ENCODE results near the gene MRPL12. TPM values are rescaled to one million over a fixed set of nuclear protein-coding genes. Genes with fewer than 3 reads are reported as not detected.

MRPL12 gene
- total and polyA plus RNA-seq, 2 of the 8 experiments (the other 6 are each of a cell fraction or from before 2014, with no cell fraction given): 120 to 141 TPM

DNA sequence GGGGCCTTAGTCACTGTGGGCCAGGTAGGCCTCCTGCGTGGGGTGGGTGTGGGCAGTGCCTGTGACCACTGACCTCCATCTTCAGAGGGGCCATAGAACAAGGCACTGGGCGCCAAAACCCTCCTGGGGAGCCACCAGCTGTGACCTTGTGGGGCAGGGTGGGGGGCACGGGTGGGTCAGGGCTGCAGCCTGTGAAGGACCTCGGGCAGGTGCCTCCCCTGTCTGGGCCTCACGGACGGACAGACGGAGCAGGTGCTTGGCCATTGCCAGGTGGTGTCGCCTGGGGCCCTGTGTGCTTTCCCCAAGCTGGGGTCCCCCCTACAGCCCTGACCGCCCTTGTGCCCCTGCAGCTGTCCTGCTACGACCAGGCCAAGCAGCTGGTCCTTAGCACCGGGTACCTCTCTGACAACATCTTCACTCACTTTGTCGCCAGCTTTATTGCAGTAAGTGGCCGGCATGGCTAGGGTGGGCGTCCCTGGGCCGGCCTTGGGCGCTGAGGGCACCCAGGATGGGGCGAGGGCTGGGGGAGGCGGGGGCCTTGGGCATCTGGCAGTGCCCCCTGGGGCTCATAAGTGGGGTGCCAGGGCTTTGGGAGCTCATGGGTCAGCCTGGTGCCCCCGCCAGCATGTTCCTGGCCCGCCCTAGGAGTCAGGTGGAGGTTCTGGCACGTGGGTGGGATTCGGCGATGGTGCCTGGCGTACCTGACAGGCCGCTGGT, 14.0 kb downstream of the MRPL12 start:
- POLR2A ChIA-PET (ENCODE audit: partially characterized antibody): interaction anchor here (17.2 to 25.9 kb wide), 2 partner anchors 9 to 31 kb away, joined by 348 to 436 read pairs; partner anchors contain the start of genes ARL16, HGS, MRPL12 and SLC25A10
- FAIRE-seq: no peak
- CTCF ChIA-PET (ENCODE audit: partially characterized antibody): interaction anchor here (1.6 to 2.5 kb wide), 2 partner anchors 9 to 105 kb away, joined by 4 to 13 read pairs; no protein-coding TSS in a partner anchor
- H3K4me3 ChIP-seq (ENCODE audit: extremely low read depth in 1 of 4, insufficient read depth in 2 of 4, low read depth in 3 of 4, low read length in 4 of 4): no peak overlapping the region
- no peaks in the 10 kb centered on the region for H3K27me3 ChIP-seq (replicated peaks in 1 of 4; ENCODE audit: control insufficient read depth in 3 of 4, extremely low read depth in 1 of 4, insufficient read depth in 3 of 4, low read length in 3 of 4)
- H3K4me2 ChIP-seq (ENCODE audit: insufficient read depth in 1 of 2, low read depth in 2 of 2, low read length in 2 of 2): no peak overlapping the region
- peaks cover 3 to 10% of the 10 kb centered on the region in 2 experiments for H4K20me1 ChIP-seq (replicated peaks in 1 of 2; ENCODE audit: control insufficient read depth in 1 of 2, insufficient read depth in 2 of 2, low read length in 2 of 2)
- peaks cover 0 to 16% (median 9%) of the 10 kb centered on the region in 4 experiments; a peak in 5 of 7 replicates for H3K4me1 ChIP-seq (replicated peaks in 1 of 4; ENCODE audit: control insufficient read depth in 3 of 4, insufficient read depth in 4 of 4, low read length in 3 of 4)
- no peak overlapping the region for H3K4ac ChIP-seq (replicated peaks; ENCODE audit: insufficient read length, low read depth, low read length)
- H4K91ac ChIP-seq (replicated peaks; ENCODE audit: insufficient read length, low read length): no peak overlapping the region
- H3K79me1 ChIP-seq (ENCODE audit: low read depth, low read length): peaks cover 8% of the 10 kb centered on the region; the same call in 1 of the 2 replicates
- H2AFZ ChIP-seq (ENCODE audit: low read length): no peak overlapping the region
- H2AK5ac ChIP-seq (ENCODE audit: low read depth, low read length): no peak overlapping the region
- 88% methylated on average over 18 of the region's 25 CpGs; no CpG with 5 or more reads in 1 of the 2 experiments for whole genome bisulfite sequencing, 2 experiments (ENCODE audit: extremely low coverage in 1 of 2, insufficient coverage in 1 of 2, insufficient read length in 1 of 2, insufficient replicate concordance in 2 of 2, low coverage in 1 of 2, low lambda C conversion rate in 2 of 2, missing lambda C conversion rate in 1 of 2)
- no peak overlapping the region for H4K8ac ChIP-seq (ENCODE audit: extremely low read depth, insufficient read depth, low read length)
- H4K5ac ChIP-seq (ENCODE audit: insufficient read length, low read depth, low read length): no peak overlapping the region
- no peak overlapping the region for H2BK15ac ChIP-seq (ENCODE audit: low read length)
- no peak overlapping the region for H3K14ac ChIP-seq (ENCODE audit: insufficient read length)
- H2BK12ac ChIP-seq (ENCODE audit: low read depth, low read length): no peak overlapping the region
- H3K79me2 ChIP-seq (ENCODE audit: control insufficient read depth in 1 of 2, insufficient read depth in 2 of 2, low read length in 2 of 2): peaks cover 0 to 7% of the 10 kb centered on the region in 2 experiments; a peak in 1 of 4 replicates
- no peak overlapping the region for H2BK5ac ChIP-seq (ENCODE audit: low read depth, low read length)
- H3K23ac ChIP-seq (ENCODE audit: insufficient read length): no peak overlapping the region
- no peak overlapping the region for H3K56ac ChIP-seq (replicated peaks; ENCODE audit: insufficient read length, low read depth, low read length)
- no peak overlapping the region for H3K18ac ChIP-seq (ENCODE audit: extremely low read depth, low read length)
- H3K9ac ChIP-seq (replicated peaks in 1 of 4; ENCODE audit: extremely low read depth in 1 of 4, low read depth in 3 of 4, low read length in 3 of 4): no peak overlapping the region
- H3K23me2 ChIP-seq (ENCODE audit: low read depth, low read length): peaks cover 8% of the 10 kb centered on the region; the same call in 1 of the 2 replicates
- no peak overlapping the region for H2BK20ac ChIP-seq (ENCODE audit: low read length)
- H2BK120ac ChIP-seq (replicated peaks; ENCODE audit: low read depth, low read length): no peak overlapping the region
- H3K36me3 ChIP-seq (ENCODE audit: control insufficient read depth in 2 of 4, insufficient read depth in 4 of 4, low read length in 3 of 4): peaks cover 0 to 9% (median 0%) of the 10 kb centered on the region in 4 experiments; a peak in 3 of 8 replicates
- no peak for DNase-seq (ENCODE audit: low read depth in 1 of 2, low spot score in 2 of 2)
- no peak overlapping the region for H3K27ac ChIP-seq (ENCODE audit: low read depth, low read length)
- H3K9me3 ChIP-seq (ENCODE audit: insufficient read depth in 2 of 2, low read depth in 1 of 2, low read length in 1 of 2): no peaks in the 10 kb centered on the region
- TF ChIP-seq POU5F1 (IDR thresholded peaks at IDR 0.05; ENCODE audit: low read depth, low read length) (no peak), BCL11A (IDR thresholded peaks at IDR 0.05; ENCODE audit: low read depth in 2 of 2, low read length in 2 of 2) (no peak), KDM4A (IDR thresholded peaks at IDR 0.05; ENCODE audit: low read depth, low read length, severe bottlenecking) (no peak), MAFK (IDR thresholded peaks at IDR 0.05; ENCODE audit: low read depth, low read length) (no peak), RFX5 (IDR thresholded peaks at IDR 0.05; ENCODE audit: borderline replicate concordance, low read depth, low read length) (no peak), JUN (IDR thresholded peaks at IDR 0.05; ENCODE audit: low read depth, low read length) (no peak)
- TF ChIP-seq, protein P1, sequence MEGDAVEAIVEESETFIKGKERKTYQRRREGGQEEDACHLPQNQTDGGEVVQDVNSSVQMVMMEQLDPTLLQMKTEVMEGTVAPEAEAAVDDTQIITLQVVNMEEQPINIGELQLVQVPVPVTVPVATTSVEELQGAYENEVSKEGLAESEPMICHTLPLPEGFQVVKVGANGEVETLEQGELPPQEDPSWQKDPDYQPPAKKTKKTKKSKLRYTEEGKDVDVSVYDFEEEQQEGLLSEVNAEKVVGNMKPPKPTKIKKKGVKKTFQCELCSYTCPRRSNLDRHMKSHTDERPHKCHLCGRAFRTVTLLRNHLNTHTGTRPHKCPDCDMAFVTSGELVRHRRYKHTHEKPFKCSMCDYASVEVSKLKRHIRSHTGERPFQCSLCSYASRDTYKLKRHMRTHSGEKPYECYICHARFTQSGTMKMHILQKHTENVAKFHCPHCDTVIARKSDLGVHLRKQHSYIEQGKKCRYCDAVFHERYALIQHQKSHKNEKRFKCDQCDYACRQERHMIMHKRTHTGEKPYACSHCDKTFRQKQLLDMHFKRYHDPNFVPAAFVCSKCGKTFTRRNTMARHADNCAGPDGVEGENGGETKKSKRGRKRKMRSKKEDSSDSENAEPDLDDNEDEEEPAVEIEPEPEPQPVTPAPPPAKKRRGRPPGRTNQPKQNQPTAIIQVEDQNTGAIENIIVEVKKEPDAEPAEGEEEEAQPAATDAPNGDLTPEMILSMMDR (IDR thresholded peaks at IDR 0.05; ENCODE audit: control extremely low read depth in 1 of 3, insufficient read depth in 1 of 3, low read depth in 1 of 3, low read length in 3 of 3): no peak
